ENCODE results near the gene ADAMTS13. TPM values are rescaled to one million over a fixed set of nuclear protein-coding genes. Genes with fewer than 3 reads are reported as not detected.

The ADAMTS13 gene
- total RNA-seq, 4 donors from 2014 or later: 0.94 to 2.7 (median 2.1) TPM

- peaks cover 0 to 13% (median 3%) of the 10 kb centered on the region in 3 donors for H3K4me1 ChIP-seq
- H3K27me3 ChIP-seq: peaks cover 54% of the 10 kb centered on the region
- peaks cover 0 to 12% of the 10 kb centered on the region in 2 donors for H3K36me3 ChIP-seq
- H3K27ac ChIP-seq: no peak overlapping the region
- WGBS, 2 donors (ENCODE audit: low coverage in 1 of 2): 93 to 100% methylated on average over 3 to 5 of the region's 12 CpGs
- H3K4me3 ChIP-seq: no peak overlapping the region
- TF ChIP-seq POLR2A (IDR thresholded peaks at IDR 0.05): no peak
- TF ChIP-seq EP300 (IDR thresholded peaks at IDR 0.05): no peak
- TF ChIP-seq CTCF (IDR thresholded peaks at IDR 0.05): no peak
- no peak for TF ChIP-seq POLR2AphosphoS5 (IDR thresholded peaks at IDR 0.05)
- ATAC-seq: no peak
- no peaks in the 10 kb centered on the region for H3K9me3 ChIP-seq
Measured at GRCh38 chr9:133424187-133424586, 2.0 kb downstream of the ADAMTS13 start.

GRCh38 chr9:133425049-133425632 lies 3.0 kb downstream of the ADAMTS13 start:
- H3K4me3 ChIP-seq: no peak overlapping the region
- ATAC-seq: no peak
- H3K4me1 ChIP-seq: peaks cover 0 to 19% (median 3%) of the 10 kb centered on the region in 3 donors
- TF ChIP-seq POLR2A (IDR thresholded peaks at IDR 0.05) (no peak), CTCF (IDR thresholded peaks at IDR 0.05) (no peak), POLR2AphosphoS5 (IDR thresholded peaks at IDR 0.05) (no peak), EP300 (IDR thresholded peaks at IDR 0.05) (no peak)
- no peaks in the 10 kb centered on the region for H3K9me3 ChIP-seq
- peaks cover 63% of the 10 kb centered on the region for H3K27me3 ChIP-seq
- peaks cover 0 to 12% of the 10 kb centered on the region in 2 donors for H3K36me3 ChIP-seq
- H3K27ac ChIP-seq: no peak overlapping the region
- WGBS, 2 donors (ENCODE audit: low coverage in 1 of 2): 75 to 89% methylated on average over 2 to 6 of the region's 22 CpGs

- Histone ChIP-seq H3K27ac (no peak overlapping the region), H3K4me3 (no peak overlapping the region), H3K9me3 (no peaks in the 10 kb centered on the region), H3K36me3 (peaks cover 0 to 12% of the 10 kb centered on the region in 2 donors), H3K27me3 (peaks cover 66% of the 10 kb centered on the region), H3K4me1 (peaks cover 0 to 19% (median 3%) of the 10 kb centered on the region in 3 donors)
- WGBS, 2 donors (ENCODE audit: low coverage in 1 of 2): no CpG with 5 or more reads among the region's 11 CpGs
- no peak for ATAC-seq
- no peak for TF ChIP-seq POLR2AphosphoS5 (IDR thresholded peaks at IDR 0.05)
- no peak for TF ChIP-seq EP300 (IDR thresholded peaks at IDR 0.05)
- TF ChIP-seq CTCF (IDR thresholded peaks at IDR 0.05): no peak
- TF ChIP-seq POLR2A (IDR thresholded peaks at IDR 0.05): no peak
Measured at GRCh38 chr9:133426011-133426410, 3.8 kb downstream of the ADAMTS13 start.

GRCh38 chr9:133427658-133428348 lies 5.6 kb downstream of the ADAMTS13 start:
- WGBS, 2 donors (ENCODE audit: low coverage in 1 of 2): 55% methylated on average over 2 to 6 of the region's 10 CpGs
- TF ChIP-seq EP300 (IDR thresholded peaks at IDR 0.05) (no peak), POLR2AphosphoS5 (IDR thresholded peaks at IDR 0.05) (no peak), POLR2A (IDR thresholded peaks at IDR 0.05) (no peak), CTCF (IDR thresholded peaks at IDR 0.05) (no peak)

More at GRCh38 chr9:133427658-133428348, 5.6 kb downstream of the ADAMTS13 start:
- peaks cover 0 to 12% of the 10 kb centered on the region in 2 donors for H3K36me3 ChIP-seq
- H3K27me3 ChIP-seq: peaks cover 66% of the 10 kb centered on the region
- ATAC-seq: no peak
- no peak overlapping the region for H3K27ac ChIP-seq
- no peaks in the 10 kb centered on the region for H3K9me3 ChIP-seq
- H3K4me3 ChIP-seq: peak overlapping the region in 1 of 2 donors; percentile 44
- peaks cover 0 to 19% (median 3%) of the 10 kb centered on the region in 3 donors for H3K4me1 ChIP-seq

All from gastroesophageal sphincter (tissue), 4 donors.